Duodenal mucosa (tissue), 2 donors: ENCODE results near the gene LIN37.
A peak's percentile ranks its signal among the peaks of the same experiment; 100 is the strongest.

Source experiments
- H3K27ac ChIP-seq: one replicate; pipeline ENCODE4 v1.7.0; 2013; ENCODE audit warnings: low read depth, low read length
- H3K27me3 ChIP-seq, 2 donors: one replicate each; pipeline ENCODE4 v1.7.0; 2013; ENCODE audit warnings: low read length in 2 of 2, control low read depth in 1 of 2; ENCODE audit not compliant: insufficient read depth in 2 of 2, control insufficient read depth in 1 of 2
- H3K36me3 ChIP-seq, 2 donors: one replicate each; pipeline ENCODE4 v1.7.0; 2013; ENCODE audit warnings: low read length in 2 of 2, control low read depth in 1 of 2; ENCODE audit not compliant: insufficient read depth in 2 of 2, control insufficient read depth in 1 of 2
- H3K4me1 ChIP-seq, 2 donors: one replicate each; pipeline ENCODE4 v1.7.0; 2013; ENCODE audit warnings: low read length in 2 of 2, control low read depth in 1 of 2; ENCODE audit not compliant: insufficient read depth in 2 of 2, control insufficient read depth in 1 of 2
- H3K4me3 ChIP-seq, 2 donors: one replicate each; pipeline ENCODE4 v1.7.0; 2013; ENCODE audit warnings: low read length in 2 of 2, low read depth in 1 of 2
- H3K9ac ChIP-seq, 2 donors: one replicate each; pipeline ENCODE4 v1.7.0; 2013; ENCODE audit warnings: low read length in 2 of 2, low read depth in 1 of 2
- H3K9me3 ChIP-seq, 2 donors: one replicate each; pipeline ENCODE4 v1.7.0; 2013; ENCODE audit warnings: low read length in 2 of 2, control low read depth in 1 of 2; ENCODE audit not compliant: control insufficient read depth in 1 of 2

LIN37 gene

GRCh38 chr19:35713904-35714495 is 34.4 kb upstream of the LIN37 start:
- H3K4me3 ChIP-seq, result peak overlapping the region in 1 of 2 donors; percentile 2
- H3K4me1 ChIP-seq, result peaks cover 20 to 23% of the 10 kb centered on the region in 2 donors
- no peaks in the 10 kb centered on the region for H3K9me3 ChIP-seq
- peaks cover 0 to 10% of the 10 kb centered on the region in 2 donors for H3K27me3 ChIP-seq
- no peak overlapping the region for H3K27ac ChIP-seq
- no peak overlapping the region for H3K9ac ChIP-seq
- H3K36me3 ChIP-seq, result no peaks in the 10 kb centered on the region

DNA sequence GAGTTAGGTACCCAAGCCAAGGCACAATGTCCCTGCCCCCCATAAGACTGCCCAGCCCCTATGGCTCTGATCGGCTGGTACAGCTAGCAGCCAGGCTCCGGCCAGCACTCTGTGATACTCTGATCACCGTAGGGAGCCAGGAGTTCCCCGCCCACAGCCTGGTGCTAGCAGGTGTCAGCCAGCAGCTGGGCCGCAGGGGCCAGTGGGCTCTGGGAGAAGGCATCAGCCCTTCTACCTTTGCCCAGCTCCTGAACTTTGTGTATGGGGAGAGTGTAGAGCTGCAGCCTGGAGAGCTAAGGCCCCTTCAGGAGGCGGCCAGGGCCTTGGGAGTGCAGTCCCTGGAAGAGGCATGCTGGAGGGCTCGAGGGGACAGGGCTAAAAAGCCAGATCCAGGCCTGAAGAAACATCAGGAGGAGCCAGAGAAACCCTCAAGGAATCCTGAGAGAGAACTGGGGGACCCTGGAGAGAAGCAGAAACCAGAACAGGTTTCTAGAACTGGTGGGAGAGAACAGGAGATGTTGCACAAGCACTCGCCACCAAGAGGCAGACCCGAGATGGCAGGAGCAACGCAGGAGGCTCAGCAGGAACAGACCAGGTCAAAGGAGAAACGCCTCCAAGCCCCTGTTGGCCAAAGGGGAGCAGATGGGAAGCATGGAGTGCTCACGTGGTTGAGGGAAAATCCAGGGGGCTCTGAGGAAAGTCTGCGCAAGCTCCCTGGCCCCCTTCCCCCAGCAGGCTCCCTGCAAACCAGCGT is 33.6 kb upstream of the LIN37 start:
- peaks cover 27 to 30% of the 10 kb centered on the region in 2 donors for H3K4me1 ChIP-seq
- peak overlapping the region in 1 of 2 donors; percentile 83 for H3K9ac ChIP-seq
- no peaks in the 10 kb centered on the region for H3K9me3 ChIP-seq
- H3K4me3 ChIP-seq, result no peak overlapping the region
- no peak overlapping the region for H3K27ac ChIP-seq
- H3K27me3 ChIP-seq, result peaks cover 0 to 10% of the 10 kb centered on the region in 2 donors
- no peaks in the 10 kb centered on the region for H3K36me3 ChIP-seq

GRCh38 chr19:35715355-35715809 is 33.0 kb upstream of the LIN37 start:
- H3K36me3 ChIP-seq, result peaks cover 0 to 4% of the 10 kb centered on the region in 2 donors
- H3K9me3 ChIP-seq, result no peaks in the 10 kb centered on the region
- H3K9ac ChIP-seq, result peak overlapping the region in 1 of 2 donors; percentile 83
- peaks cover 27 to 30% of the 10 kb centered on the region in 2 donors for H3K4me1 ChIP-seq
- H3K27ac ChIP-seq, result no peak overlapping the region
- H3K4me3 ChIP-seq, result peak overlapping the region in 1 of 2 donors; percentile 89
- peaks cover 0 to 10% of the 10 kb centered on the region in 2 donors for H3K27me3 ChIP-seq

GRCh38 chr19:35715981-35716800 is 32.2 kb upstream of the LIN37 start:
- Histone ChIP-seq H3K4me1 (peaks cover 27 to 30% of the 10 kb centered on the region in 2 donors), H3K9me3 (no peaks in the 10 kb centered on the region), H3K27ac (peak overlapping the region; percentile 74), H3K9ac (peak overlapping the region; percentile 83 to 96), H3K4me3 (peak overlapping the region; percentile 87 to 89), H3K36me3 (peaks cover 0 to 6% of the 10 kb centered on the region in 2 donors), H3K27me3 (peaks cover 0 to 3% of the 10 kb centered on the region in 2 donors)

DNA sequence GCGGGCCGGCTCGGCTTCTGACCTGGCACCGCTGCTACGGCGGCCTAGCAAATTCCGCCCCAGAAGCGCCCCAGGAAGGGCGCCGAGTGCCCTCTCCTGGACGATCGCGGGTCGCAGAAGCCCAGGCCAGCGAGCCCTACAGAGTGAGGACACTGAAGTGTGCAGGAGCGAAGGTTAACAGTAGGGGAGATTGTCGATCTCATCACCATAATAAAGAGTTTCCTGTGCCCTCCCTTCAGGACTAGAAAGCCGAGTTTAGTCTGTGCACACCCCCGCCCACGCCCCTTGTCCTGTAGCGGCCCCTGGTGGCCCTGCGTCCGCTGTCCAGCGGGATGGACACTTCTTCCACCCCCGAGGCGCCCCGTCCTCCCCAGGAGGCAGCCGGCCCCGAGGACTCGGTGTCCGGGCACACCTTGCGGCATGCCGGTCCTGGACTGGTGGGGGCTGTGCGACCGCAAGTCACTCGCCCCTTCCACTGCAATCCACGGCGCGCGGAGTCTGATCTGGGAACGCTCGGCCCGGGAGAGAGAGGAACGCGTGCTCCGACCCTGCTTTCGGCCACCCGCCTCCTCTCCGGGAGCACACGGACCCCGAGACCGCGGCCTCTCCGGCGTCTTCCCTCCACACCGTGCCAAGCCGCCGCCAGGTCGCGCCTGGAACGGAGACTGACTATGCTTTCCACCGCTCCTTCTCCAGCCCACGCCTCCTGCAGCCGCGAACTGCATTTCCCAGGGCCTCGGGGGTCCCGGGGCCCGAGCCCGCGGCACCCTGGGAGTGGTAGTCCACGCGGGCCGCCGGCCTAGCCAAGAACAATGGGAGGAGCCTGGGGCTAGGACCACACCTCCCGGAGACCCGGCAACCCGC is 31.3 kb upstream of the LIN37 start:
- Histone ChIP-seq H3K9me3 (no peaks in the 10 kb centered on the region), H3K27me3 (peaks cover 0 to 3% of the 10 kb centered on the region in 2 donors), H3K9ac (peak overlapping the region; percentile 83 to 96), H3K27ac (peak overlapping the region; percentile 75), H3K4me1 (peaks cover 27 to 30% of the 10 kb centered on the region in 2 donors), H3K36me3 (peaks cover 5 to 13% of the 10 kb centered on the region in 2 donors), H3K4me3 (peak overlapping the region; percentile 87 to 89)

DNA sequence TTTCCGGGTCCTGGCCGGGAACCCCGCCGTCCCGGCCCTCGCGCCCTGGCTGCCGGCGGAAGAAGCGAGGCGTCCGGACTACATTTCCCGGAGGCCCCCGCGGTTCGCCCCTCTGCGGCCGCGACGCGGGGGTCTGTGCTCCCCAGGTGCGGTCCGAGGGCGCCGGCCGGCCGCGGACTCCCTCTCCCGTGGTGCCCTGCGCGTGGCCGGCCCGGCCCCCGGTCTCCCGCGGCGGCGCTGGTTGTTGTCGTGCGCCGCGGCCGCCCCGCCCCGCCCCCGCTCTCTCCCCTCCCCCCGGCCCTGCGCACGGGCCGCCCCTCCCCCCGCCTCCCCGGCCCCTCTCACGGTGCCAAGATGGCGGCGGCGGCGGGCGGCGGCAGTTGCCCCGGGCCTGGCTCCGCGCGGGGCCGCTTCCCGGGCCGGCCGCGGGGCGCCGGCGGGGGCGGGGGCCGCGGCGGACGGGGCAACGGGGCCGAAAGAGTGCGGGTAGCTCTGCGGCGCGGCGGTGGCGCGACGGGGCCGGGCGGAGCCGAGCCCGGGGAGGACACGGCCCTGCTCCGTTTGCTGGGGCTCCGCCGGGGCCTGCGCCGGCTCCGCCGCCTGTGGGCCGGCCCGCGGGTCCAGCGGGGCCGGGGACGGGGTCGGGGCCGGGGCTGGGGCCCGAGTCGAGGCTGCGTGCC is 30.6 kb upstream of the LIN37 start, which contains the start of gene KMT2B:
Gene KMT2B (plus strand): TSS at position 339 of the 680 bp plus-strand sequence. CDS start 16 bp downstream, at position 355.
- Histone ChIP-seq H3K4me1 (peaks cover 22 to 30% of the 10 kb centered on the region in 2 donors), H3K36me3 (peaks cover 10 to 20% of the 10 kb centered on the region in 2 donors), H3K4me3 (peak within 1 kb of the TSS; percentile 87 to 93), H3K9ac (peak within 1 kb of the TSS; percentile 83 to 96), H3K27ac (peak within 1 kb of the TSS; percentile 75), H3K9me3 (no peaks in the 10 kb centered on the region), H3K27me3 (peaks cover 0 to 3% of the 10 kb centered on the region in 2 donors)

DNA sequence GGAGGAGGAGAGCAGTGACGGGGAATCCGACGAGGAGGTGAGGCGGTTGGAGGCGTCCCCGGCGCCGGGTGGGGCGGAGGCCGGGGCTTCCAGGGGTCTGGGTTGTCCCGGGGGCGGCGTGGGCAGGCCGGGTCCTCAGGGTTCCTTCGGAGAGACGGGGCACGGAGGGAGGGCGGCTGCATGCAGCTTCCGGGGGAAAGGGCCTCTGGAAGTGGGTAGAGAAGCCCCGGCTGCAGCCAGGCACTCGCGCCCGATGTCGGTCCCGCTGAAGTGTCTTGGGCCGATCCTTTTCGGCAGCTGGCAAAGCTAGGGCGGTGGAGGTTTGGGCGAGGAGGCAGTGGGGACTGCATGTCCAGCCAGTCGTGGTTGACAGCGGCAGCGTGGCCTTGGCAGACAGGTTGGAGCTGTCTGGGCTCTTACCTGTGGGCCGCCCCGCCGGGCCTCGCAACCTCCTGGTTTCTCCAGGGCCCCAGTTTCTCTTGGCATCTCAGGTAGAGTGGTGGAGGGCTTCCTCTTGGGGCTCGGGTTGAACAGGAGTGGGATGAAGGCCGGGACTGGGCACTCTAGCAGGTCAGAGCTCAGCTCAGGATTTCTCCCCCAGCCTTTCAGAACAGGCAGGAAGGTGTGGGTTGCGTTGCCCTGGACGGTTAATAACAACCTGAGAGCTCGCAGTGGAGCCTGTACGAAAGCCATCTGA is 29.9 kb upstream of the LIN37 start:
- H3K27ac ChIP-seq, result peak overlapping the region; percentile 32
- H3K36me3 ChIP-seq, result peaks cover 16 to 27% of the 10 kb centered on the region in 2 donors
- peak overlapping the region; percentile 71 to 84 for H3K9ac ChIP-seq
- peak overlapping the region; percentile 70 to 93 for H3K4me3 ChIP-seq
- peaks cover 0 to 2% of the 10 kb centered on the region in 2 donors for H3K27me3 ChIP-seq
- H3K9me3 ChIP-seq, result no peaks in the 10 kb centered on the region
- peaks cover 22 to 30% of the 10 kb centered on the region in 2 donors for H3K4me1 ChIP-seq

DNA sequence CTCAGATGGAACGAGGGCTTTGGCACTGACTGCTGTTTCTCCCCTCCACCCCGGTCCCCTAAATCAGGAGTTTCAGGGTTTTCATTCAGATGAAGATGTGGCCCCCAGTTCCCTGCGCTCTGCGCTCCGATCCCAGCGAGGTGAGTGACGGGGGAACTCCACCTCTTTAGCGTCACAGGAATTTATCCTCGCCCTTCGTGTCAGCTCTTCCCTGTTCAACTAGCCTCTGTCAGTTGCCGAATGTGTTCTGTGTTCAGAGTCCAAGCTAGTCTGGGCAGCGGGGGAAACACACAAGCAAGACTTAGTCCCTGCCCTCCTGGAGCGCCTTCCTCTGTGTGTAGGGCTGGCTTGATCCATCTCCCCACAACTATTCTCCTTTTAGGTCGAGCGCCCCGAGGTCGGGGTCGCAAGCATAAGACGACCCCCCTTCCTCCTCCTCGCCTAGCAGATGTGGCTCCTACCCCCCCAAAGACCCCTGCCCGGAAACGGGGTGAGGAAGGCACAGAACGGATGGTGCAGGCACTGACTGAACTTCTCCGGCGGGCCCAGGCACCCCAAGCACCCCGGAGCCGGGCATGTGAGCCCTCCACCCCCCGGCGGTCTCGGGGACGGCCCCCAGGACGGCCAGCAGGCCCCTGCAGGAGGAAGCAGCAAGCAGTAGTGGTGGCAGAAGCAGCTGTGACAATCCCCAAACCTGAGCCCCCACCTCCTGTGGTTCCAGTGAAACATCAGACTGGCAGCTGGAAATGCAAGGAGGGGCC is 28.8 kb upstream of the LIN37 start:
- Histone ChIP-seq H3K9me3 (no peaks in the 10 kb centered on the region), H3K27me3 (no peaks in the 10 kb centered on the region), H3K9ac (peak overlapping the region in 1 of 2 donors; percentile 71), H3K36me3 (peaks cover 26 to 38% of the 10 kb centered on the region in 2 donors), H3K4me3 (peak overlapping the region; percentile 70 to 93), H3K27ac (no peak overlapping the region), H3K4me1 (peaks cover 22 to 30% of the 10 kb centered on the region in 2 donors)
